Glutamatergic neuron (in vitro differentiated cells): ENCODE measurements around the gene LIN7A. TPM values are rescaled to one million over a fixed set of nuclear protein-coding genes. Genes with fewer than 3 reads are reported as not detected.

ENCODE experiments used
- DNase-seq: peaks from one replicate; pipeline ENCODE4 v3.0.0; 2022
- H3K27ac Mint-ChIP-seq: one replicate; pipeline ENCODE4 v1.8.0; 2020; ENCODE audit warnings: mild to moderate bottlenecking, mixed read lengths, inconsistent platforms; ENCODE audit not compliant: unreplicated experiment
- H3K27me3 Mint-ChIP-seq: one replicate; pipeline ENCODE4 v1.8.0; 2020; ENCODE audit warnings: mild to moderate bottlenecking, moderate library complexity, mixed read lengths, inconsistent platforms; ENCODE audit not compliant: unreplicated experiment
- H3K36me3 Mint-ChIP-seq: one replicate; pipeline ENCODE4 v1.8.0; 2020; ENCODE audit warnings: mild to moderate bottlenecking, mixed read lengths, inconsistent platforms; ENCODE audit not compliant: unreplicated experiment
- H3K4me1 Mint-ChIP-seq: one replicate; pipeline ENCODE4 v1.8.0; 2020; ENCODE audit warnings: mild to moderate bottlenecking, low read depth, mixed read lengths, inconsistent platforms; ENCODE audit not compliant: unreplicated experiment
- H3K4me3 Mint-ChIP-seq: one replicate; pipeline ENCODE4 v1.8.0; 2020; ENCODE audit warnings: mild to moderate bottlenecking, mixed read lengths, inconsistent platforms; ENCODE audit not compliant: unreplicated experiment
- H3K9me3 Mint-ChIP-seq: one replicate; pipeline ENCODE4 v1.8.0; 2020; ENCODE audit warnings: mild to moderate bottlenecking, moderate library complexity, mixed read lengths, inconsistent platforms; ENCODE audit not compliant: unreplicated experiment
- CTCF ChIP-seq: fragments of 200-600 bp; sonication (generic); IDR thresholded peaks from one replicate; pipeline ENCODE4 v1.5.0; 2021; ENCODE audit not compliant: partially characterized antibody, unreplicated experiment
- total RNA-seq: library from RNA; stranded (reverse); fragmentation: NEBNext Ultra II Directional; extraction: Animal tissue kit (Norgen Biotek cat#: 25700); gene quantifications from one replicate; pipeline ENCODE4 v1.2.1, GENCODE V29; 2021; ENCODE audit not compliant: unreplicated experiment

The LIN7A gene
- total RNA-seq, 1 donor from 2014 or later: 41.9 TPM

- Mint-ChIP-seq H3K27me3 (no peaks in the 10 kb centered on the region), H3K4me1 (peaks cover 4% of the 10 kb centered on the region), H3K9me3 (no peaks in the 10 kb centered on the region), H3K36me3 (no peaks in the 10 kb centered on the region), H3K4me3 (no peak overlapping the region), H3K27ac (no peak overlapping the region)
- no peak for DNase-seq
- TF ChIP-seq CTCF: no peak
Measured at GRCh38 chr12:80877721-80878265, 59.9 kb downstream of the LIN7A start.

GRCh38 chr12:80872053-80872452 lies 65.7 kb downstream of the LIN7A start:
- no peaks in the 10 kb centered on the region for H3K4me1 Mint-ChIP-seq
- H3K36me3 Mint-ChIP-seq: no peaks in the 10 kb centered on the region
- H3K4me3 Mint-ChIP-seq: no peak overlapping the region

GRCh38 chr12:80869264-80869663 lies 68.5 kb downstream of the LIN7A start:
- H3K36me3 Mint-ChIP-seq: no peaks in the 10 kb centered on the region
- H3K27ac Mint-ChIP-seq: no peak overlapping the region
- no peaks in the 10 kb centered on the region for H3K4me1 Mint-ChIP-seq
- DNase-seq: no peak
- no peak overlapping the region for H3K4me3 Mint-ChIP-seq
- no peaks in the 10 kb centered on the region for H3K27me3 Mint-ChIP-seq
- TF ChIP-seq CTCF: no peak
- H3K9me3 Mint-ChIP-seq: no peaks in the 10 kb centered on the region

More at GRCh38 chr12:80872053-80872452, 65.7 kb downstream of the LIN7A start:
- Mint-ChIP-seq H3K27me3 (no peaks in the 10 kb centered on the region), H3K27ac (no peak overlapping the region), H3K9me3 (no peaks in the 10 kb centered on the region)
- no peak for DNase-seq
- TF ChIP-seq CTCF: no peak

- Mint-ChIP-seq H3K36me3 (no peaks in the 10 kb centered on the region), H3K27ac (no peak overlapping the region), H3K4me1 (no peaks in the 10 kb centered on the region), H3K9me3 (no peaks in the 10 kb centered on the region), H3K27me3 (no peaks in the 10 kb centered on the region), H3K4me3 (no peak overlapping the region)
- no peak for DNase-seq
- TF ChIP-seq CTCF: no peak
Measured at GRCh38 chr12:80868576-80868975, 69.2 kb downstream of the LIN7A start.

- no peaks in the 10 kb centered on the region for H3K9me3 Mint-ChIP-seq
- no peak overlapping the region for H3K27ac Mint-ChIP-seq
- H3K27me3 Mint-ChIP-seq: no peaks in the 10 kb centered on the region
- no peak for DNase-seq
- no peaks in the 10 kb centered on the region for H3K4me1 Mint-ChIP-seq
- no peak overlapping the region for H3K4me3 Mint-ChIP-seq
- no peaks in the 10 kb centered on the region for H3K36me3 Mint-ChIP-seq
- TF ChIP-seq CTCF: no peak
Measured at GRCh38 chr12:80867941-80868340, 69.8 kb downstream of the LIN7A start.
